GM18870 (cell line): ENCODE results near the gene FAM20C.
"Not testable (repeated sequence)": the region's sequence is repeated elsewhere in the genome, so short reads cannot be mapped to it uniquely, and the experiment has no call there.

Experiments
- ATAC-seq: cut with Tn5 transposase; IDR thresholded peaks from one replicate; pipeline ENCODE4 v1.9.1; 2021; ENCODE audit warnings: moderate library complexity; ENCODE audit not compliant: unreplicated experiment

Gene FAM20C

DNA sequence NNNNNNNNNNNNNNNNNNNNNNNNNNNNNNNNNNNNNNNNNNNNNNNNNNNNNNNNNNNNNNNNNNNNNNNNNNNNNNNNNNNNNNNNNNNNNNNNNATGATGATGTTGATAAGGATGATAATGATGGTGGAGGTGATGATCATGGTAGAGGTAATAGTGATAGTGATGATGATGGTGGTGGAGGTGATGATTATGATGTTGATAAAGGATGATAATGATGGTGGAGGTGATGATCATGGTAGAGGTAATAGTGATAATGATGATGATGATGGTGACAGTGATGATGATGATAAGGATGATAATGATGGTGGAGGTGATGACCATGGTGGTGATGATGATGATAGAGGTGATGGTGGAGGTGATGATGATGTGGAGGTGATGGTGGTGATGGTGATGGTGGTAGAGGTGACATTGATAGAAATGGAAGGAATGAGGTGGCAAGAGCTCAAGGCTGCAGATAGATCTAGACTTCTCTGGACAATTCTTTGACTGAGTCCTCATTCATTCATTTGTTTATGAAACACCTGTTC lies 47.8 kb downstream of the FAM20C start:
- ATAC-seq, result no peak

DNA sequence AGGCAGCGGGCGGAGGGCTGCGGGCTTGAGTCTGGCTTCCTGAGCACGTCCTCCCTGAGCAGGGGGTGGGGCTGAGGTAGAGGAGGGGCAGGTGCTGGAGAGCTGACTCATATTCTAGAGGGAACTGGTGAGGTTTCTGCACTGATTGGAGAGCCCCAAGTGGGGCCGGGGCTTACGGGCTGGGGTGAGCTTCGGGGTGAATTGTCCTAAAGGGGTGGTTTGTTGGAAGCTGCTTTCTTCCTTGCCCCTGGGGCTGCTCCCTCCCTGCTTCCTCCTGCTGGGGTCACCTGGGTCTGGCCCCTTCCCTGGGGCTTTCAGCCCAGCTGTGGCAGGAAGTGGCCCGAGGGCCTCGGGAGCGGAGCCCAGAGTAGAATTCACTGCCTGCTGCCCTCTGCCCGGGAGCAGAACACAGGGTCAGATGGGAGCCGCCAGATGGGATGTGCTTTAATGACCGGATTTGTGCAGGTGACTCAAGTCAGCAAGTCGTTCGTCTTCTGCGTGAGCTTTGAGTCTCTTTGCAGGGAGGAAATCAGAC lies 48.6 kb downstream of the FAM20C start:
- ATAC-seq, result no peak

DNA sequence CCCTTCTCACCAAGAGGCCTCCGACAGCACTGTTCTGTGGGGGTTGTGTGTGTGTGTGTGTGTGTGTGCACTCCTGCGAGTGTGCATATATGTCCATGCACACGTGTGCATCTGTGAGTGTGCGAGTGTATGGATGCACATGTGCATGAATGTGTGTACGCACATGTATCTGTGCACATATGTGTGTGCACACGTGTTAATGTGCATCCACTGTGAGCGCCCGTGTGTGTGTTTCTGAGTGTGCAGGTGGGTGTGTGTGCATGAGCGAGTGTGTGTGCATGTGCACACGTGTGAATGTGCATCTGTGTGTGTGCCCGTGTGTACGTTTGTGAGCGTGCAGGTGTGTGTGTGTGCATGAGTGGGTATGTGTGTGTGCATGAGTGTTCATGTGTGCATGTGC lies 49.1 kb downstream of the FAM20C start:
- ATAC-seq, result no peak

DNA sequence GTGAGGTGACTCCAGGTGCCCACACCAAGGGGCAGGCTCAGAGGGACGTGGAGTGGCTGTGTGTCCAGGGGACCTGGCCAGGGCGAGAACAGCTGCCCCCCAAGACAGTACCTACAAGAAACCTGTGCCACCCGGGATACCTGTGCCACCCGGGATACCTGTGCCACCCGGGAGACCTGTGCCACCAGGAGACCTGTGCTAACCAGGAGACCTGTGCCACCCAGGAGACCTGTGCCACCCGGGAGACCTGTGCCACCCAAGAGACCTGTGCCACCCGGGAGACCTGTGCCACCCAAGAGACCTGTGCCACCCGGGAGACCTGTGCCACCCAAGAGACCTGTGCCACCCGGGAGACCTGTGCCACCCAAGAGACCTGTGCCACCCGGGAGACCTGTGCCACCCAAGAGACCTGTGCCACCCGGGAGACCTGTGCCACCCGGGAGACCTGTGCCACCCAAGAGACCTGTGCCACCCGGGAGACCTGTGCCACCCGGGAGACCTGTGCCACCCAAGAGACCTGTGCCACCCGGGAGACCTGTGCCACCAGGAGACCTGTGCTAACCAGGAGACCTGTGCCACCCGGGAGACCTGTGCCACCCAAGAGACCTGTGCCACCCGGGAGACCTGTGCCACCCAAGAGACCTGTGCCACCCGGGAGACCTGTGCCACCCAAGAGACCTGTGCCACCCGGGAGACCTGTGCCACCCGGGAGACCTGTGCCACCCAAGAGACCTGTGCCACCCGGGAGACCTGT lies 50.6 kb downstream of the FAM20C start:
- not testable (repeated sequence) for ATAC-seq

DNA sequence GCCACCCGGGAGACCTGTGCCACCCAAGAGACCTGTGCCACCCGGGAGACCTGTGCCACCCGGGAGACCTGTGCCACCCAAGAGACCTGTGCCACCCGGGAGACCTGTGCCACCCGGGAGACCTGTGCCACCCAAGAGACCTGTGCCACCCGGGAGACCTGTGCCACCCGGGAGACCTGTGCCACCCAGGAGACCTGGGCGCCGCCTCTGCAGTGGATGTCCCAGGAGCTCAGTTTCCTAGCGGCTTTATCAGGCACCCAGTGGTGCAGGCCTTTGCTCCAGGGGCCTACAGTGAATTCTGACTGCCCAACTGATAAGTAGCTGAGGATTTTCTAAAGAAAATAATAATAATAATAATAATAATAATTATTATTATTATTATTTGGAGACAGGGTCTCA lies 51.2 kb downstream of the FAM20C start:
- not testable (repeated sequence) for ATAC-seq

DNA sequence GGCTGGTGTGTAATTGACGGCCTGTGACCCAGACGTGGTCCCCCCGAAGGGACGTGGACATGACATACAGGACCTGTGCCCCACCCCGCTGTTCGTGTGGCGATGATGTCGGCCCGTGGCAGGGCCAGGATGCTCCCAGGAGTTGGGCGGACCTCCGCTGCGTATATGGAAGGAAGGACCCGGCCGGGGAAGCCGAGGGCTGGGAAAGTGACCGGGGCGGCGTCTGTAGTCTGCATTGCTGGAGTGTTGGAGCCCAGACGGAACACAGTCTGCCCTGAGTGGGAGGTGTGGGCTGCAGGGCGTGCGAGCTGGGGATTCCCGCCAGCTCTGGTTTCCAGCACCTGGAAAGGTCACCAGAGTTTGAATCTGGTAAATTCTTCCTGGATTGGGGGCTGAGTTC lies 52.6 kb downstream of the FAM20C start:
- no peak for ATAC-seq

DNA sequence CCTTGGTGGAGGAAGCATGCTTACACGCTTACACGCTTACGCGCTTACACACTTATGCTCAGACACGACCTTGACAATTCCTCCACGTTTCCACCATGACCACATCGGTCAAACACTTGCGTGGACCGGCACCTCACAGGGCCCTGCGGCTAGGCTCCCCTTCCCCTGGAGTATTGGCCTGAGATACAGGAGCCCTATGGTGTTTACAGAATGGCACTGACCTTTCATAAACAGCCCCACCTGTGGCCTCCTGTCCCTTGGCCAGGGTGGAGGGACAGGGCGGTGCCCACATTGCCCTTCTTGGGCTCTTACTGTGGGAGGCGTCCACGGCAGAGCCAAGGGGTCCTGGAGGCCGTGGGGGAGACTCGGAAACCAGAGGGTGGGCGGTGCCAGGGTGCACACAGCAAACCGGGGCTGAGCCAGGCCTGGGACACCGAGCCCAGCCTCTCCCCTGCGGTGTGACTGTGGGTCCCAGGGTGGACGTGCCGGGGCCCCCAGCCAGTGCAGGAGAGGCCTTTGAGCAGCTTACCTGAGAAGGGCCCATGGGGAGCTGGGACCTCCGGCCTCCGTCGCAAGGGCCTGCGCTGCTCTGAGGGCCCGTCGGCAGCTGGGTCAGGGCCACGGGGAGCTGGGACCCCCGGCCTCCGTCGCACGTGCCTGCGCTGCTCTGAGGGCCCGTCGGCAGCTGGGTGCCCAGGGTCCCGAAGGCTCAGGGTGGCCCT lies 53.4 kb downstream of the FAM20C start:
- ATAC-seq, result no peak

DNA sequence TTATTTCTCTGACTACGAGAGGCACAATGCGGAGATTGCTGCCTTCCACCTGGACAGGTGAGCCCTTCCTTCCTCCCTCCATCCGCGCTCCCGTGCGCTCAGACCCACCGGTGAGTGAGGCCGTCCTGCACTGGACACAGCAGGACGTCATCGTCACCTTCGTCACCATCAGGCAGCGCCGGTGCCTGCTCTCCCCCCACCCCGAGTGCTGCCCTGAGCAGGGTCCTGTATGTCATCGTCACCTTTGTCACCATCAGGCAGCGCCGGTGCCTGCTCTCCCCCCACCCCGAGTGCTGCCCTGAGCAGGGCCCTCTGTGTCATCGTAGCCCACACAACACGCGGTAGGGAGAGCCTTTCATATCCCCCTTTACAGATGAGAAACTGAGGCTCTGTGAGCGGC lies 54.1 kb downstream of the FAM20C start:
- ATAC-seq, result no peak

DNA sequence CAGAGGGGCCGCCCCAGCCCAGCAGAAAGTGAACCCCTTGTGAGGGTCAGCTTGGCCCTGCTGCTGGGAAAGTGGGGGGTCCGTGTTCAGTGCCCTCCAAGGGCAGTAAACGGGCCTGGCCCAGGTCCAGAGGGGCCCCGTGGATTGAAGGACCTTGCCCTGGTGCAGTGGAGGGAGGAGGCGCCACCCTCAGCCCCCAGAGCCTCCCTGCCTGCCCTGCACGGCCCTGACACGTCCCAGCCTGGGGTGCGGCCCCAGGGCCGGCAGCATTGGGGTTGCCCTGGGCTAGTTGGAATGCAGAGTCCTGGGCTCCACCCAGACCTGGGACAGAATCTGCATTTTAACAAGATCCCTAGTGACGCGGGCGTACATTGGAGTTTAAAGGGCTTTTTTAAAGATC lies 54.8 kb downstream of the FAM20C start:
- ATAC-seq, result no peak

DNA sequence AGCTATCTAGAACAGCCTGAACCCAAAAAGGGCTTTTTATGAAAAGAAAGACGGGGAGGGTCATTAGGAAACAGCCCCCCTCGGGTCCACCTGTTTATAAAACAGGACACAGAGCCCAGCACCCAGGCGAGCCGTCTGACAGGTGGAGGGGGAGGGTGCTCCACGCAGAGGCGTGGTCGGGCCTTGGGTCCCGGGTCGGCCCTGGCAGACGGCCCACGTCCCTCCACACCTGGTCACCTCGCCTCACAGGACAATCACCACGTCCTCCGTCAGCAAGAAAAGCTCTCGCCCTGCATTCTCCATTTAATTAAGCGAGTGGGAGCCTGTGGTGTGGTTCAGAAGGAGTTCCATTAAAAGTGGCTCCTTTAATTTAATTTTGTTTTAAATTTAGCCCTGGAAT lies 55.3 kb downstream of the FAM20C start:
- no peak for ATAC-seq

DNA sequence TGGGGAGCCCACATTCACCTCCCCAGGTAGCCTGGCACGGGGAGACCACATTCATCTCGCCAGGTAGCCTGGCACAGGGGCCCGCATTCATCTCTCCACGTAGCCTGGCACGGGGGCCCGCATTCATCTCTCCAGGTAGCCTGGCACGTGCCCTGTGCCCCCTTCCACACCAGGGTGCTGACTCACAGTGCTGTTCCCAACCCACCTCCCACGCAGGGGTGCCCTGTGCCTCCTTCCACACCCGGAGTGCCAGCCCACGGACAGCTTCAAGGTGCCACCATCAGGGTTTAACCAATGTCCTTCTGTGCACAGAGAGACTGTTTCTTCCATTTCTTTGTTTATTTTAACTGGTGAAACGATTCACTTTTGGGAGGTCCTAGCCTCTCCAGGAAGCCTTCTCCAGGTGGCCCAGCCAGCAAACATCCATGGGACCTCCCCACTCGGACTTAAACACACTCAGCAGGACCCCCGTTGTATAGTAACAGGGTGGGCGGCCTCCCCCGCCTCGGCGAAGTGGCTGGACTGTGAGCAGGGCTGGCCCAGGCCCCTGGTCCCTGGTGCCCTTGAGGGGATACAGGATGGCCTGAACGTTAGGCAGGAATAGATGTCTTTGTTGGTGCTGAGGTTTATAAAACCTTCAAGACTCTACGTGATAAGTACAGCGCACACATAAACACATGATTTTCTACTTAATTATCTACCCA lies 56.5 kb downstream of the FAM20C start:
- ATAC-seq, result no peak

DNA sequence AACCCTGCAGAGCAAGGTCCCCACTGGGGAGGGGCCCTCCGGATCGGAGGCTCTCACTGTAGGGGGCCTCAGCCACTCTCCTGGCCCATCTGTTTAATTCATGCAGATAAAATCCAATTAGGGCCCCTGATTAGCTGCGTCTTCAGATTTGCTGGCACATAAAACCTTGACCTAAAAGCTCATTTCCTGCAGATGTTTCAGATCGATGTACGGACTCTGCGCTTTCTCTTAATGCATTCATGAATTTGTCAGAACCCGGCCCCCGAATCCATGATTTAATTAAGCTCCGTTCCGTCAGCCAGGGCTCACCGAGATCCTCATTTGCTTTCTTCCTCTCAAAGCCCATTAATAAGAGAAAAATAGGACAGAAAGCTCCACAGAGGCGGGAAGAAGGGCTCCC lies 57.6 kb downstream of the FAM20C start:
- ATAC-seq, result no peak

DNA sequence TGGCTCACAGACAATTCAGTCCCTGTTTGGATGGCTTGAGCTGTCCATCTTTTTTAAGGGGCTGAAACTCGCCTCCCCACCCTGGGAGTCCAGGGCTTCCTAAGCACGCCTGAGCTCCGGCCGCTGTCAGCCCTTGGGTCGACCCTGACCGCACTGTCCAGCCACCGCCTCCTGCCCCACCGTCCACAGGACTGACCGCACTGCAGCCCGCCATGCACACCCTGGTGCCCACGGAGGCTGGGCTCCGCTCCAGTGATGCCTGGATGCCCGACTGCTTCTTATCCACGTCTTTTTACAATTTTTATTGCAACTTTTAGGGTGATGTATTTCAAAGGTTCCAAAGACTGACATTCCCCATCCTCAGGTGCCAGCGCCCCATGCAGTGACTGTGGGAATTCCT lies 58.2 kb downstream of the FAM20C start:
- ATAC-seq, result no peak

DNA sequence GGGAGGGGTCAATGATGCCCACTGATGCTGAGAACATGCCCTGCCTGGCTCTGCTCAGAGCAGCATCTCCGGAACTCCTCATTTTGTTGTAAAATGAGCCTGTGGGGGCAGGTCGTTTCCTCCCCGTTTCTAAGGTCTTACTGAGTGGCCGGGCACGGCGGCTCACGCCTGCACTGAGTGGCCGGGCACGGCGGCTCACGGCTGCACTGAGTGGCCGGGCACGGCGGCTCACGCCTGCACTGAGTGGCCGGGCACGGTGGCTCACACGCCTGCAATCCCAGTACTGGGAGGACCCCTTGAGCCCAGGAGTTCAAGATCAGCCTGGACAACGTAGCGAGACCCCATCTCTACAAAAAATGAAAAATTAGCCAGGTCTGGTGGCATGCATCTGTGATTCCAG lies 58.6 kb downstream of the FAM20C start:
- no peak for ATAC-seq

DNA sequence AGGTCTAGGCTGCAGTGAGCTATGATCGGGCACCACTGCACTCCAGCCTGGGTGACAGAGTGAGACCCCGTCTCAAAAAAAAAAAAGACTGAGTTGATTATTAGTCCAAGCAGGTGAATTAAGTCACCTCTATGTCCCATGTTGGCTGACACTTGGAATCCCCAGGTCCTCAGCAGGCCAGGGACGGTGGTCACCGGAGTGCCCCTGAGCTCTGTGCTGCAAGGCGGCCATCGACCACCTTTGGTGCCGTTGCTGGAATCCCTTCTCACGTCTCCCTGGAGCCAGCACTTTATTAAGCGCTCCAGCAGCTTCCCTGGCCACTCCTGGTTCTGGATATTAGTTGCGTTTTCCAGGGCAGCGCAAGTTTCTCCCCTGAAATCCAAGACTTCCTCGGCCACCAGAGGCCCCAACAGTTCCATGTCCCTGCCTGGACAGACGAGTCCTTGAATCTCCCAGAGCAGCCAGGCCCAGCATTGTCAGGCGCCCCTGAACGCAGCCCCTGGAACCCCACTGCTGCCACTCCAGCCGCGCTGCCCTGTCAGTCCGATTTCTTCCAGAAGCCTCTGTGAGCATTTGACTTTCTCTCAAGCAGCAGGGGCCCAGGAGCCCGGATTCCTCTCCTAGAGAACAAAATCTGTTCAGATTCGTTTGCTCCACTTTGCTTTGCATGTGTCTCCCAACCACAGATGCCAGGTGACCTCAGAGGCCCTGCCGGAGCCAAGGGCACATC lies 59.2 kb downstream of the FAM20C start:
- no peak for ATAC-seq

DNA sequence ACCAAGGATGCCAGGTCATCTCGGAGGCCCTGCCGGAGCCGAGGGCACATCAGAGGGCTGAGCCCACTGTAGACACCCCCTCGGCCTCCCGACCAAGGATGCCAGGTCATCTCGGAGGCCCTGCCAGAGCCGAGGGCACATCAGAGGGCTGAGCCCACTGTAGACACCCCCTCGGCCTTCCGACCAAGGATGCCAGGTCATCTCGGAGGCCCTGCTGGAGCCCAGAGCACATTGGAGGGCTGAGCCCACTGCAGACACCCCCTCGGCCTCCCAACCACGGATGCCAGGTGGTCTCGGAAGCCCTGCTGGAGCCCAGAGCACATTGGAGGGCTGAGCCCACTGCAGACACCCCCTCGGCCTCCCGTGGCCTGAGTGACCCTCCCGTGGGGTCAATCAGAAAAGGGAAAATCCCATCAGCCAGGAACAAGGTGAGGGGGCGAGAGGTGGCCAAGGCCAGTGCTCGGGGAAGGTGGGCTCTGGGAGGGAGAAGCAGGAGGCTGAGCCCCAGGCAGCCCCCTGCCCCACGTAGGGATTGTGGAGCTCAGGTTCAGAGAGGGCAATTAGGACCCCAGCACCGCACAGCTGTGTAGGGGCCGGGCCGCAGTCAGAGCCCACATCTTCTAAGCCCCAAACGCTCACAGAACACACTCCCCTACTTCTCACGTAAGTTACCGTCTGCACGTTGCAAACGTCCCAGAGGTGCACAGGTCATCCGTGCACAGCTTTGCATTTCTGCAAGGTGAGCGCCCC lies 60.0 kb downstream of the FAM20C start:
- no peak for ATAC-seq

DNA sequence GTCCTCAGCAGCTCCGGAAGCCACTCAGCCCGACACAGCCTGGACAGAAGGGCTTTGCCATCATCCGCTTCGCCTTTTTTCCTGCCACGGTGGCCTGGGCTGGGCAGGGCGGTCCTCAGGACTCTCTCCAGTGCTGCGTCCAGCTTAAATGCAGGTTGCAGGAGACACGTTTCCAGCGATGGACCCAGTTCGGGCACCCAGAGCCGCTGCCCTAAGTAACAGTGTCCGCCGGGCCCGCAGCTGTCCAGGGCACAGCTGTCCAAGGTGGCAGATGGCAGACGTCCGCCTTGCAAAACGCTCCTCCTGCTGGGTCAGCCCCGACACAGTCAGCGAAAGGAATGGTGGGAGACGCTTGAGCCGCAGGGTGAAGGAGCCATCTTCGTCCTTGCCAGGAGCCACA lies 60.6 kb downstream of the FAM20C start:
- ATAC-seq, result no peak

DNA sequence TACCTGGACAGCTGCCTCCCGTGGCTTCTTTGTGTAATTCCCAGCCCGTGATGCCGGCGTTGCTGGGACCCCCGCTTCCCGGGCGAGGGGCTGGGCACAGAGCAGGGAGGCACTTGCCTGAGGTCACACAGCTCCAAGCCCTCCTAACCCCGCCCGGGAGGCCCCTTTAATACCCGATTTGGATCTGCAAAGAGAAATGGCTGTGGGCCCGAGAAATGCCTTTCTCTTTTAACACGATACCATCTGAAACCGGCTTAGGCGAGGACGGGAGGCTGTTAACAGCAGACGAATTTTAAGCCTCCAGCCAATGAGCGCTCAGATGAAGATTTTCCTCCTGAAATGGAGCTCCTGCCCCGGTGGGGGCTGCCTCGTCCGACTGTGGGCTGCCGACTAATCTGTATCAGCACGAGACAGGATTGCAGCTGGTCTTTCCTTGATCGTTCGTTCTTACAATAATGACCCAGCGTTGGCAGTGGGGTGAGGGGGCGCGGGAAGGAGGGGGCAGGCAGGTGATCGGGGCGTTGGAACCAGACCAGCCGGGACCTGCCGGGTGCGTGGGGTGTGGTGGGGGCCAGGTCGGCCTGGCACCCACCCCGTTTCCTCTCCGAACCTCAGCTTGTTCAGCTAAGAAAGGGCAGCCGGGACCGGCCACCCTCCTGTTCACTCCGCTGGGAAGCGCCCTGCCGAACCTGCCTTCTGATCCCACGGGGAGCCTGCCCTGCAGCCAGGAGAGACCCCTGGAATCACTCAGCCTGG lies 61.4 kb downstream of the FAM20C start:
- no peak for ATAC-seq

DNA sequence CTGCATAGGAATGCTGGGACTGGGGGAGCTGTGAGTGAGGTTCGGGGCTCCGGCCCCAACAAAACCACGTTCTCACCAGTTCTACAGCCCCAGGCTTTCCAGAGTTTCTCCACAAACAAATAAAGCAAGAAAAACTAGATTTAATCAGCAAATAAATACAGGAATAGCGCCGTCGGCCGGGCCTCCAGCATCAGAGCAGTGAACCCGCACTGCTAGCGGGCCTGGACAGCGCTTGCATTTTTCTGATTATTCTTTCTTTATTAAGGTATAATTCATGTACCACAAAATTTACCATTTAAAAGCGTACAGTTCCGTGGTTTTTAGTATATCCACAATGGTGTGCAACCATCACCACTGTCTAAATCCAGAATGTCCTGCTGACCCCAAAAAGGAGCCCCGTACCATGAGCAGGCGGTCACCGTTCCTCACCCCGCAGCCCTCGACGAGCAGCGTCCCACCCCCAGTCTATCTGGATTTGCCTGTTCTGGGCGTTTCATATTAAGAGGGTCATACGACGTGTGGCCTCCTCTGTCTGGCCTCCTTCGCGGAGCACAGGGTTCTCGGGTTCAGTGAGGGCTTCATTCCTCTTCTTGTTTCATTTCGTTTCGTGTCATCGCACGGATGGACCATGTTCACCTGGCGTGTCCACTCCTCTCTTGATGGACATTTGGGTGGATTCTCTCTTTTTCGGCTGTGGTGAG lies 62.1 kb downstream of the FAM20C start:
- no peak for ATAC-seq
